ENCODE data around the gene SLC44A1.

The SLC44A1 gene

GRCh38 chr9:105273731-105274130, 29.3 kb downstream of the SLC44A1 start:
- DNase-seq (ENCODE audit: low read depth in 2 of 2), result no peak

- DNase-seq (ENCODE audit: low read depth in 2 of 2), result no peak
Measured at GRCh38 chr9:105275111-105275510, 30.7 kb downstream of the SLC44A1 start.

GRCh38 chr9:105275938-105276337, 31.5 kb downstream of the SLC44A1 start:
- DNase-seq (ENCODE audit: low read depth in 2 of 2), result no peak

- no peak for DNase-seq (ENCODE audit: low read depth in 2 of 2)
Measured at GRCh38 chr9:105278751-105279150, 34.3 kb downstream of the SLC44A1 start.

- DNase-seq (ENCODE audit: low read depth in 2 of 2), result no peak
Measured at GRCh38 chr9:105280691-105281090, 36.2 kb downstream of the SLC44A1 start.

- DNase-seq (ENCODE audit: low read depth in 2 of 2), result no peak
Measured at GRCh38 chr9:105281272-105281671, 36.8 kb downstream of the SLC44A1 start.

- DNase-seq (ENCODE audit: low read depth in 2 of 2), result no peak
Measured at GRCh38 chr9:105281926-105282325, 37.5 kb downstream of the SLC44A1 start.

- DNase-seq (ENCODE audit: low read depth in 2 of 2), result no peak
Measured at GRCh38 chr9:105282870-105283621, 38.6 kb downstream of the SLC44A1 start.

- no peak for DNase-seq (ENCODE audit: low read depth in 2 of 2)
Measured at GRCh38 chr9:105283795-105284194, 39.3 kb downstream of the SLC44A1 start.

- DNase-seq (ENCODE audit: low read depth in 2 of 2), result no peak
Measured at GRCh38 chr9:105284463-105284862, 40.0 kb downstream of the SLC44A1 start.

- no peak for DNase-seq (ENCODE audit: low read depth in 2 of 2)
Measured at GRCh38 chr9:105286098-105286497, 41.6 kb downstream of the SLC44A1 start.

- DNase-seq (ENCODE audit: low read depth in 2 of 2), result no peak
Measured at GRCh38 chr9:105289305-105289704, 44.9 kb downstream of the SLC44A1 start.

GRCh38 chr9:105290418-105290817, 46.0 kb downstream of the SLC44A1 start:
- DNase-seq (ENCODE audit: low read depth in 2 of 2), result no peak

- no peak for DNase-seq (ENCODE audit: low read depth in 2 of 2)
Measured at GRCh38 chr9:105290954-105291353, 46.5 kb downstream of the SLC44A1 start.

GRCh38 chr9:105291422-105291859, 47.0 kb downstream of the SLC44A1 start:
- no peak for DNase-seq (ENCODE audit: low read depth in 2 of 2)

- no peak for DNase-seq (ENCODE audit: low read depth in 2 of 2)
Measured at GRCh38 chr9:105291938-105292337, 47.5 kb downstream of the SLC44A1 start.

- DNase-seq (ENCODE audit: low read depth in 2 of 2), result no peak
Measured at GRCh38 chr9:105293408-105293807, 49.0 kb downstream of the SLC44A1 start.

GRCh38 chr9:105295201-105295550, 50.7 kb downstream of the SLC44A1 start:
- no peak for DNase-seq (ENCODE audit: low read depth in 2 of 2)

- no peak for DNase-seq (ENCODE audit: low read depth in 2 of 2)
Measured at GRCh38 chr9:105295986-105296385, 51.5 kb downstream of the SLC44A1 start.

- no peak for DNase-seq (ENCODE audit: low read depth in 2 of 2)
Measured at GRCh38 chr9:105296445-105296844, 52.0 kb downstream of the SLC44A1 start.

GRCh38 chr9:105296877-105297287, 52.4 kb downstream of the SLC44A1 start:
- DNase-seq (ENCODE audit: low read depth in 2 of 2), result no peak

GRCh38 chr9:105297442-105298075, 53.1 kb downstream of the SLC44A1 start:
- DNase-seq (ENCODE audit: low read depth in 2 of 2), result no peak

- no peak for DNase-seq (ENCODE audit: low read depth in 2 of 2)
Measured at GRCh38 chr9:105299190-105299854, 54.9 kb downstream of the SLC44A1 start.
